ENCODE results near the gene CLMN.

DNA sequence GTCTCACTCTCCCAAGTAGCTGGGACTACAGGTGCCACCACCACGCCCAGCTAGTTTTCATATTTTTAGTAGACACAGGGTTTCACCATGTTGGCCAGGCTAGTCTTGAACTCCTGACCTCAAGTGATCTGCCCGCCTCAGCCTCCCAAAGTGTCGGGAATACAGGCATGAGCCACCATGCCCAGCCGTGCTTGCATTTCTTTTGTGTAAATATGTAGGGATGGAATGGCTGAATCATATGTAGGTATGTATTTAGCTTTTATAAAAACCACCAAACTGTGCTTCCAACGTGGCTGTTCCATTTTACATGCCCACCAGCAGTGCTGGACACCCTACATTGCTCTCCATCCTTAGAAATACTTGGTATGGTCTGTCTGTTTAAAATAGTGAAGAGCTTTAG lies 32.8 kb upstream of the CLMN start:
- TF ChIP-seq, protein P1, sequence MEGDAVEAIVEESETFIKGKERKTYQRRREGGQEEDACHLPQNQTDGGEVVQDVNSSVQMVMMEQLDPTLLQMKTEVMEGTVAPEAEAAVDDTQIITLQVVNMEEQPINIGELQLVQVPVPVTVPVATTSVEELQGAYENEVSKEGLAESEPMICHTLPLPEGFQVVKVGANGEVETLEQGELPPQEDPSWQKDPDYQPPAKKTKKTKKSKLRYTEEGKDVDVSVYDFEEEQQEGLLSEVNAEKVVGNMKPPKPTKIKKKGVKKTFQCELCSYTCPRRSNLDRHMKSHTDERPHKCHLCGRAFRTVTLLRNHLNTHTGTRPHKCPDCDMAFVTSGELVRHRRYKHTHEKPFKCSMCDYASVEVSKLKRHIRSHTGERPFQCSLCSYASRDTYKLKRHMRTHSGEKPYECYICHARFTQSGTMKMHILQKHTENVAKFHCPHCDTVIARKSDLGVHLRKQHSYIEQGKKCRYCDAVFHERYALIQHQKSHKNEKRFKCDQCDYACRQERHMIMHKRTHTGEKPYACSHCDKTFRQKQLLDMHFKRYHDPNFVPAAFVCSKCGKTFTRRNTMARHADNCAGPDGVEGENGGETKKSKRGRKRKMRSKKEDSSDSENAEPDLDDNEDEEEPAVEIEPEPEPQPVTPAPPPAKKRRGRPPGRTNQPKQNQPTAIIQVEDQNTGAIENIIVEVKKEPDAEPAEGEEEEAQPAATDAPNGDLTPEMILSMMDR (IDR thresholded peaks at IDR 0.05; ENCODE audit: low read length): no peak
- TF ChIP-seq EZH2 (IDR thresholded peaks at IDR 0.05; ENCODE audit: borderline replicate concordance, low read length): no peak
